K562 (cell line): ENCODE results near the gene GAPDH. TPM values are rescaled to one million over a fixed set of nuclear protein-coding genes. Genes with fewer than 3 reads are reported as not detected.

ENCODE experiments used
- ARID2 ChIP-seq: fragments of 450-650 bp; IDR thresholded peaks from 2 replicates; pipeline ENCODE4 v1.6.1; 2017; ENCODE audit warnings: antibody characterized with exemption, mild to moderate bottlenecking
- BRD4 ChIP-seq: fragments of 200-600 bp; sonication (generic); IDR thresholded peaks from 2 replicates; pipeline ENCODE4 v1.6.1; 2017; ENCODE audit warnings: inconsistent platforms
- CBX1 ChIP-seq: sonication (generic); IDR thresholded peaks from 2 replicates; pipeline ENCODE4 v1.6.1; 2016; ENCODE audit warnings: antibody characterized with exemption, low read depth, mild to moderate bottlenecking
- HDAC2 ChIP-seq: fragments of 450-650 bp; IDR thresholded peaks from 2 replicates; pipeline ENCODE4 v1.6.1; 2016; ENCODE audit warnings: mild to moderate bottlenecking
- KDM4B ChIP-seq, 2 experiments: fragments of 450-650 bp in 1 of 2; sonication (generic) in 1 of 2; IDR thresholded peaks; 2 replicates each; pipeline ENCODE4 v1.6.1; 2016 to 2017; ENCODE audit warnings: borderline replicate concordance in 2 of 2, antibody characterized with exemption in 1 of 2, low read depth in 1 of 2, mild to moderate bottlenecking in 1 of 2
- LEF1 ChIP-seq: fragments of 450-650 bp; IDR thresholded peaks from 2 replicates; pipeline ENCODE4 v1.6.1; 2016; ENCODE audit warnings: mild to moderate bottlenecking
- MYC ChIP-seq, 2 experiments: fragments of 250-450 bp in 1 of 2; sonication (Bioruptor Pico) in 1 of 2; IDR thresholded peaks; 2 replicates each; pipeline versions ENCODE4 v1.5.1 to v1.6.1; 2012 to 2021; ENCODE audit warnings: low read depth in 2 of 2, borderline replicate concordance in 1 of 2, improper control_type of control experiment in 1 of 2, low read length in 1 of 2, mild to moderate bottlenecking in 1 of 2, moderate library complexity in 1 of 2
- SRSF7 ChIP-seq: fragments of 200-400 bp; formaldehyde crosslinking; optimal IDR thresholded peaks from 2 replicates; pipeline ENCODE3; 2017; ENCODE audit warnings: mild to moderate bottlenecking, low read depth, low read length
- TAF1 ChIP-seq: IDR thresholded peaks from 2 replicates; pipeline ENCODE4 v1.6.1; 2011; ENCODE audit warnings: mild to moderate bottlenecking, low read length, moderate library complexity; ENCODE audit not compliant: insufficient read depth, control insufficient read depth, severe bottlenecking; ENCODE audit errors: extremely low read depth
- ZBTB7A ChIP-seq: IDR thresholded peaks from 2 replicates; pipeline ENCODE4 v1.6.1; 2011; ENCODE audit warnings: low read depth, mild to moderate bottlenecking, low read length, moderate library complexity, borderline replicate concordance; ENCODE audit not compliant: control insufficient read depth
- ZEB2 ChIP-seq: fragments of 450-650 bp; IDR thresholded peaks from 2 replicates; pipeline ENCODE4 v1.6.1; 2016
- ZFX ChIP-seq: sonication (generic); formaldehyde crosslinking; IDR thresholded peaks from 2 replicates; pipeline ENCODE4 v1.8.0; 2022; ENCODE audit warnings: mild to moderate bottlenecking, missing genetic modification reagents, moderate library complexity
- ZNF431 ChIP-seq: sonication (generic); formaldehyde crosslinking; IDR thresholded peaks from 2 replicates; pipeline ENCODE4 v1.8.0; 2022; ENCODE audit warnings: mild to moderate bottlenecking, missing genetic modification reagents
- ZNF444 ChIP-seq: fragments of 250-450 bp; sonication (Bioruptor Pico); IDR thresholded peaks from 2 replicates; pipeline ENCODE4 v1.4.0; 2020; ENCODE audit warnings: mild to moderate bottlenecking, moderate library complexity
- ZZZ3 ChIP-seq: fragments of 450-650 bp; IDR thresholded peaks from 2 replicates; pipeline ENCODE4 v1.6.1; 2016; ENCODE audit warnings: antibody characterized with exemption, mild to moderate bottlenecking, moderate library complexity
- polyA plus RNA-seq, 8 experiments: library from polyadenylated mRNA; depleted of rRNA in 4 of 8; stranded (reverse) in 5 of 8; unstranded in 3 of 8; fragments of >200 nt; fragmentation: Nextera tagmentation in 2 of 8; fragmentation: Illumina TruSeq in 1 of 8; extraction: Ambion mirVana in 2 of 8; extraction: Trizol in 1 of 8; gene quantifications; 2 replicates each; pipeline versions ENCODE4 v1.2.1 to v1.2.3, GENCODE V29; 2011 to 2014; ENCODE audit warnings: inconsistent platforms in 1 of 8, missing spikeins in 1 of 8
- total RNA-seq, 7 experiments: library from RNA; depleted of rRNA in 6 of 7; stranded (reverse); fragments of >200 nt in 6 of 7; fragmentation: Illumina TruSeq in 2 of 7; extraction: Trizol in 2 of 7; gene quantifications; 2 replicates each; pipeline versions ENCODE4 v1.2.1 to v1.2.3, GENCODE V29; 2011 to 2021; ENCODE audit warnings: low replicate concordance in 1 of 7
- TF ChIP-seq, protein P1 (sequence below): sonication (generic); formaldehyde crosslinking; IDR thresholded peaks from 2 replicates; pipeline ENCODE4 v1.8.1; 2023; ENCODE audit warnings: mild to moderate bottlenecking, missing genetic modification reagents
- TF ChIP-seq, protein P2 (sequence below): fragments of 450-650 bp; IDR thresholded peaks from 2 replicates; pipeline ENCODE4 v1.6.1; 2016; ENCODE audit warnings: missing biosample characterization, missing genetic modification characterization
- TF ChIP-seq, protein P3 (sequence below): fragments of 450-650 bp; IDR thresholded peaks from 2 replicates; pipeline ENCODE4 v1.6.1; 2014; ENCODE audit warnings: low read depth, mild to moderate bottlenecking, moderate library complexity, borderline replicate concordance
- TF ChIP-seq, protein P4 (sequence below): conservative IDR thresholded peaks from 2 replicates; pipeline ENCODE4 v1.6.1; 2011; ENCODE audit warnings: low read depth, mild to moderate bottlenecking, low read length; ENCODE audit not compliant: control insufficient read depth
- TF ChIP-seq, protein P5 (sequence below), 2 experiments: fragments of 450-650 bp; conservative IDR thresholded peaks; 2 replicates each; pipeline ENCODE4 v1.6.1; 2017; ENCODE audit warnings: mild to moderate bottlenecking in 2 of 2, moderate library complexity in 2 of 2

GAPDH gene
- total and polyA plus RNA-seq, 9 of the 15 experiments (the other 6 are each of a cell fraction or from before 2014, with no cell fraction given): 2,206 to 6,793 (median 4,217) TPM

DNA sequence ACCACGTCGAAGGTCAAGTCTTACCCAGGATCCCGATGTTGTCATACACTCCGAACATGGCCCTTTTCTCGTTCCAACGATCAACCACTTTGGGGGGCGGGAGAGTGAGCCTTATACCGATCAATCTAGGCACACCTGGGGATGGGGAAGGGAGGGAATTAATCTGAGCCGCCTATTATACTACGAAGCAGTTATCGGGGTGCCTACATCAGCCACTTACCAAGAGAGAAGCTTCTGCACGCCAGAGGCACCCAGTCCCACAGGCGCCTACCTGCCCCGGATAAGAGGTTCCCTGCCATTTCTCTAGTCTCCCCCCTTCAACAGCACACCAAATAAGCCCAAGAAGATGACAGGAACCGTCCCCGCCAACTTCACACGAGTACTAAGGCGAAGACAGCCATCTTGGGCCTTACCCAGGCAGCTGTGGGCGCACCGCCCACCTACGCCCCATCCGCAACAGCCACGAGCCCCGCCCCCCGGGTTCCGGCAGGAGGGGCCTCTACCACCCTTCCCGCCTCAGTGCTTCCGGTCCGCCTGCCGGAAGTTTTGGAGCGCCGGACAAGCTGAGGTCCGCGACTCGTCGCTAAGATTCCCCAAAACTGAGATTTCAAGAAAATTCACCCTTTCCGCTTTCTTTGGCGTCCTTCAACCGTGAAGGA, 41.4 kb upstream of the GAPDH start, which contains the start of gene MRPL51 (continued):
- TF ChIP-seq, protein P1, sequence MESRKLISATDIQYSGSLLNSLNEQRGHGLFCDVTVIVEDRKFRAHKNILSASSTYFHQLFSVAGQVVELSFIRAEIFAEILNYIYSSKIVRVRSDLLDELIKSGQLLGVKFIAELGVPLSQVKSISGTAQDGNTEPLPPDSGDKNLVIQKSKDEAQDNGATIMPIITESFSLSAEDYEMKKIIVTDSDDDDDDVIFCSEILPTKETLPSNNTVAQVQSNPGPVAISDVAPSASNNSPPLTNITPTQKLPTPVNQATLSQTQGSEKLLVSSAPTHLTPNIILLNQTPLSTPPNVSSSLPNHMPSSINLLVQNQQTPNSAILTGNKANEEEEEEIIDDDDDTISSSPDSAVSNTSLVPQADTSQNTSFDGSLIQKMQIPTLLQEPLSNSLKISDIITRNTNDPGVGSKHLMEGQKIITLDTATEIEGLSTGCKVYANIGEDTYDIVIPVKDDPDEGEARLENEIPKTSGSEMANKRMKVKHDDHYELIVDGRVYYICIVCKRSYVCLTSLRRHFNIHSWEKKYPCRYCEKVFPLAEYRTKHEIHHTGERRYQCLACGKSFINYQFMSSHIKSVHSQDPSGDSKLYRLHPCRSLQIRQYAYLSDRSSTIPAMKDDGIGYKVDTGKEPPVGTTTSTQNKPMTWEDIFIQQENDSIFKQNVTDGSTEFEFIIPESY (CRISPR knock-in tag): no peak
- TF ChIP-seq, protein P2, sequence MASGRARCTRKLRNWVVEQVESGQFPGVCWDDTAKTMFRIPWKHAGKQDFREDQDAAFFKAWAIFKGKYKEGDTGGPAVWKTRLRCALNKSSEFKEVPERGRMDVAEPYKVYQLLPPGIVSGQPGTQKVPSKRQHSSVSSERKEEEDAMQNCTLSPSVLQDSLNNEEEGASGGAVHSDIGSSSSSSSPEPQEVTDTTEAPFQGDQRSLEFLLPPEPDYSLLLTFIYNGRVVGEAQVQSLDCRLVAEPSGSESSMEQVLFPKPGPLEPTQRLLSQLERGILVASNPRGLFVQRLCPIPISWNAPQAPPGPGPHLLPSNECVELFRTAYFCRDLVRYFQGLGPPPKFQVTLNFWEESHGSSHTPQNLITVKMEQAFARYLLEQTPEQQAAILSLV (tag): no peak
- TF ChIP-seq, protein P3, sequence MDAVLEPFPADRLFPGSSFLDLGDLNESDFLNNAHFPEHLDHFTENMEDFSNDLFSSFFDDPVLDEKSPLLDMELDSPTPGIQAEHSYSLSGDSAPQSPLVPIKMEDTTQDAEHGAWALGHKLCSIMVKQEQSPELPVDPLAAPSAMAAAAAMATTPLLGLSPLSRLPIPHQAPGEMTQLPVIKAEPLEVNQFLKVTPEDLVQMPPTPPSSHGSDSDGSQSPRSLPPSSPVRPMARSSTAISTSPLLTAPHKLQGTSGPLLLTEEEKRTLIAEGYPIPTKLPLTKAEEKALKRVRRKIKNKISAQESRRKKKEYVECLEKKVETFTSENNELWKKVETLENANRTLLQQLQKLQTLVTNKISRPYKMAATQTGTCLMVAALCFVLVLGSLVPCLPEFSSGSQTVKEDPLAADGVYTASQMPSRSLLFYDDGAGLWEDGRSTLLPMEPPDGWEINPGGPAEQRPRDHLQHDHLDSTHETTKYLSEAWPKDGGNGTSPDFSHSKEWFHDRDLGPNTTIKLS: no peak
- TF ChIP-seq BRD4 (no peak), MYC (IDR thresholded peaks at IDR 0.05; ENCODE audit: low read depth, low read length) (peak; percentile 56), MYC (CRISPR knock-in tag; IDR thresholded peaks at IDR 0.05; ENCODE audit: borderline replicate concordance, low read depth) (no peak), ZNF444 (CRISPR knock-in tag) (no peak), ARID2 (no peak), CBX1 (peak; percentile 74; the same call in 1 of the 2 replicates), KDM4B (IDR thresholded peaks at IDR 0.05; ENCODE audit: borderline replicate concordance in 2 of 2, low read depth in 1 of 2) (peak in 1 of 2 experiments; percentile 50; a peak in 1 of 4 replicates), LEF1 (no peak), ZZZ3 (no peak), ZEB2 (peak; percentile 46; the same call in 1 of the 2 replicates), HDAC2 (no peak), ZBTB7A (peak; percentile 45; the same call in 1 of the 2 replicates), ZFX (peak; percentile 83), SRSF7 (no peak), TAF1 (peak; percentile 88), ZNF431 (CRISPR knock-in tag) (no peak)
- TF ChIP-seq, protein P4, sequence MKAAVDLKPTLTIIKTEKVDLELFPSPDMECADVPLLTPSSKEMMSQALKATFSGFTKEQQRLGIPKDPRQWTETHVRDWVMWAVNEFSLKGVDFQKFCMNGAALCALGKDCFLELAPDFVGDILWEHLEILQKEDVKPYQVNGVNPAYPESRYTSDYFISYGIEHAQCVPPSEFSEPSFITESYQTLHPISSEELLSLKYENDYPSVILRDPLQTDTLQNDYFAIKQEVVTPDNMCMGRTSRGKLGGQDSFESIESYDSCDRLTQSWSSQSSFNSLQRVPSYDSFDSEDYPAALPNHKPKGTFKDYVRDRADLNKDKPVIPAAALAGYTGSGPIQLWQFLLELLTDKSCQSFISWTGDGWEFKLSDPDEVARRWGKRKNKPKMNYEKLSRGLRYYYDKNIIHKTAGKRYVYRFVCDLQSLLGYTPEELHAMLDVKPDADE: 0 out of 2 replicates have a peak, but pooled peaks have one; percentile 23
- TF ChIP-seq, protein P5, sequence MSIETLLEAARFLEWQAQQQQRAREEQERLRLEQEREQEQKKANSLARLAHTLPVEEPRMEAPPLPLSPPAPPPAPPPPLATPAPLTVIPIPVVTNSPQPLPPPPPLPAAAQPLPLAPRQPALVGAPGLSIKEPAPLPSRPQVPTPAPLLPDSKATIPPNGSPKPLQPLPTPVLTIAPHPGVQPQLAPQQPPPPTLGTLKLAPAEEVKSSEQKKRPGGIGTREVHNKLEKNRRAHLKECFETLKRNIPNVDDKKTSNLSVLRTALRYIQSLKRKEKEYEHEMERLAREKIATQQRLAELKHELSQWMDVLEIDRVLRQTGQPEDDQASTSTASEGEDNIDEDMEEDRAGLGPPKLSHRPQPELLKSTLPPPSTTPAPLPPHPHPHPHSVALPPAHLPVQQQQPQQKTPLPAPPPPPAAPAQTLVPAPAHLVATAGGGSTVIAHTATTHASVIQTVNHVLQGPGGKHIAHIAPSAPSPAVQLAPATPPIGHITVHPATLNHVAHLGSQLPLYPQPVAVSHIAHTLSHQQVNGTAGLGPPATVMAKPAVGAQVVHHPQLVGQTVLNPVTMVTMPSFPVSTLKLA (conservative IDR thresholded peaks at IDR 0.05): peak; percentile 63 to 75
